ENCODE measurements around the gene CDK5RAP1.

CDK5RAP1 gene

GRCh38 chr20:33373735-33374605 lies 27.3 kb downstream of the CDK5RAP1 start:
- peak; percentile 96 for DNase-seq

DNA sequence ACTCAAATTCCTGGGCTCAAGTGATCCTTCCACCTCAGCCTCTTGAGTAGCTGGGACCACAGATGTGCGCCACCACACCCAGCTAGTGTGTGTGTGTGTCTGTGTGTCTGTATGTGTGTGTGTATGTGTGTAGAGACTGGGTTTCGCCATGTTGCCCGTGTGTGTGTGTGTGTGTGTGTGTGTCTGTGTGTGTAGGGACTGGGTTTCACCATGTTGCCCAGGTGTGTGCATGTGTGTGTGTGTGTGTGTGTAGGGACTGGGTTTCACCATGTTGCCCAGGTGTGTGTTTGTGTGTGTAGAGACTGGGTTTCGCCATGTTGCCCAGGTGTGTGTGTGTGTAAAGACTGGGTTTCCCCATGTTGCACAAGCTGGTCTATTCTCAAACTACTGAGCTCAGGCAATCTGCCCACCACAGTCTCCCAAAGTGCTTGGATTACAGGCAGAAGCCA lies 28.3 kb downstream of the CDK5RAP1 start:
- no peak for DNase-seq

DNA sequence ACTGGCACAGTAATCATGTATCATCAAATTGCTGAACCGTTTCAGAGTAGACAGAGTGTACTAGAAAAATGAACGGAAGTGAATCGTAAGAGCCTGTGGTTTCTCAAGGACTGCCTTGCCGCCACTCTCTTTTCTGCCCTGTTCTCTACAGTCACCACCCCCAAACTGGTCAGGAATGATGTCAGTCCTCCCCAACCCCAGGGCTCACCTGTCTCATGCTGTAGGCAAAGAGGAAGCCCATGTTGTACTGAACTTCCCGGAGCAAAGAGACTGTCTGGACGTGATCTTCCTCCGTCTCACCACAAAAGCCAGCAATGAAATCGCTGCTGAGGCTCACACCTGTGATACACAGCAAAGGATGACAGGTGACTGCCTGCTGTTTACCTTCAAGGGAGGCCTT lies 31.0 kb downstream of the CDK5RAP1 start:
- peak; percentile 93 for DNase-seq

DNA sequence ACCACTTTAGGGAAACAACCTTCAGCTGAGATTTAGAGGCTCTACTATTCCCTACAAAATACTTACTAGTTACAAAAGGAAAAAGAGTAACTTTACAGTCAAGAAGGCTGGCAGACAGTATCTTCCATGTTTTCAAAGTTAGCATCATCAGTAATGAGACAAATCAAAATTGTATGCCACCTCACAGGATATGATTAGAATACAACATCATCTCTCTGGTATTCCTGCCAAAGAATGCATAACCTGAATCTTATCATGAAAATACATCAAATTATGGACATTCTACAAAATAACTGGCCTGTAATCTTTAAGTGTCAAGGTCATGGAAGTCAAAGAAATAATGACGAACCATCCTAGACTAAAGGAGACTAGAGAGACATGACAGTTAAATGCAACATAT lies 38.4 kb downstream of the CDK5RAP1 start:
- DNase-seq = no peak

DNA sequence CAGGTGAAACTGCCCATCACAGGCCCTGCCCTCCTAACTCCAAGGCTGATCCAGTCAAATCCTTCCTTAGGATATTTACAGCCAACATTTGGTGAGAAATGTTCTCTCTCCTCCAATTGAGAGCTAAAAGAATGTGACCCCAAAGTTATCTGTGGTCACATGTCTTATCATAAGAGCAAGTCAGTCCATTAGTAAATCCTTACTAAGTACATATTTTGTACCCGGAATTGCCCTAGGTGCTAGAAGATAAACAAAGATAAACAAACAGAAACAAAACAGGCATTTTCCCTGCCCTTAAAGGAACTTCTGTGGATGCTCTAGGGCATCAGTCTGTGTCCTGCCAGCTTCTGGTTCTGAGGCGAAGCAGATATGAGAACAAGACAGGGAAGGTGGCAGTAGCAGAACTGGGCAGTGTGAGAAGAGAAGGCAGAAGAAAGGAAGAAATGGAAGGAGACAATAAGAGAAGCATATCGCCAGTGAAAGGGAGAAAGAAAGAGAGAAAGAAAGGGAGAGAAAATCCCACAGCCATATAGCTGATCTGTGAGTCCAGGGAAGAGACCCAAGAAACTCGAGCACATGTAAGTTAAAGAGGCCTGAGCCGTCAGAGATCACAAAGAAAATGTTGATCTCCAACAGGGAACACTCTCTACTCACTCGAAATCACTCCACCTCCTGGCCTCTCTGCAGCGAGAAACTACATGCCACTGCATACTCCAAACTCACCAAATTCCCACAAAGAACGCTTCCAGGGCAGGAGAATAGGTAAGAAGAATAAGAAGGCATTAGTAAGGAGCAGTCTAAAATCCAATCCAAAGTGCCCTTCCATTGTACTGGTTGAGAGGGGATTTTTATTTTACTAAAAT lies 41.7 kb downstream of the CDK5RAP1 start:
- no peak for DNase-seq

GRCh38 chr20:33353013-33353402 lies 48.3 kb downstream of the CDK5RAP1 start:
- no peak for DNase-seq

- DNase-seq = no peak
Observed at GRCh38 chr20:33352258-33353012, 48.9 kb downstream of the CDK5RAP1 start.

GRCh38 chr20:33351696-33352095 lies 49.6 kb downstream of the CDK5RAP1 start:
- no peak for DNase-seq

GRCh38 chr20:33349493-33349892 lies 51.8 kb downstream of the CDK5RAP1 start:
- no peak for DNase-seq

GRCh38 chr20:33348136-33348937 lies 53.0 kb downstream of the CDK5RAP1 start:
- no peak for DNase-seq

- peak; percentile 33 for DNase-seq
Observed at GRCh38 chr20:33345342-33345741, 56.0 kb downstream of the CDK5RAP1 start.

- DNase-seq = no peak
Observed at GRCh38 chr20:33343521-33343920, 57.8 kb downstream of the CDK5RAP1 start.

- DNase-seq = no peak
Observed at GRCh38 chr20:33339515-33340058, 61.7 kb downstream of the CDK5RAP1 start.

DNA sequence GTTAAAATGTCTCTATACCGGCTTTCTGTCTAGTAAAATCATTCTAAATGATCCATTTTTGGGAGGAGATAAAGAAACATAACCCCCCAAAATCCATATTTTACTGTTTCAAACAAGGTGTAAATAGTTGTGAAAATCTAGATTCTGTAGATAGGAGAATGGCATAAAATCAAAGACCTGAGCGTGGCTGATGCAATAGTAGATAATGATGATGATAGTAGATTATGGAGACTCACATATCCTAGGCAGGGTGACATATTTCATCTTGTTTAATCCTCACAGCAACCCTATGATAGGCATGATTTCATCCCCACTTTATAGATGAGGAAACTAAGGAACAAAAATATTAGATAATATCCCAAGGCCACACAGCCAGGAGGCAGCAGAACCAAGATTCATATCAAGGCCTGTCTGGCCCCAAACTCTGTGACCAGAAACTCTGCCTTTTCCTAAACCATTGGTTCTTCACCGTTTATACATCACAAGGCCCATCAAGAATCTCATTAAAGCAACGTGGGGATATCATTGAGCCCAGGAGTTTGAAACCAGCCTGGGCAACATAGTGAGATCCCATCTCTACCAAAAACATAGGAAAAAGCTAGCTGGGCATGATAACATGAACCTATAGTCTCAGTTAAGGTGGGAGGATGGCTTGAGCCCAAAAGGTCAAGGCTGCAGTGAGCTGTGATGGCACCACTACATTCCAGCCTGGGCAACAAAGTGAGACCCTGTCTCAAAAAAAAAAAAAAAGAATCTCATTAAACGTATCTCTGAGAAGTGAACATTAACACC lies 62.7 kb downstream of the CDK5RAP1 start:
- no peak for DNase-seq

- no peak for DNase-seq
Observed at GRCh38 chr20:33337531-33338165, 63.7 kb downstream of the CDK5RAP1 start.

- no peak for DNase-seq
Observed at GRCh38 chr20:33337119-33337518, 64.2 kb downstream of the CDK5RAP1 start.

- DNase-seq = no peak
Observed at GRCh38 chr20:33336375-33336774, 64.9 kb downstream of the CDK5RAP1 start.

DNA sequence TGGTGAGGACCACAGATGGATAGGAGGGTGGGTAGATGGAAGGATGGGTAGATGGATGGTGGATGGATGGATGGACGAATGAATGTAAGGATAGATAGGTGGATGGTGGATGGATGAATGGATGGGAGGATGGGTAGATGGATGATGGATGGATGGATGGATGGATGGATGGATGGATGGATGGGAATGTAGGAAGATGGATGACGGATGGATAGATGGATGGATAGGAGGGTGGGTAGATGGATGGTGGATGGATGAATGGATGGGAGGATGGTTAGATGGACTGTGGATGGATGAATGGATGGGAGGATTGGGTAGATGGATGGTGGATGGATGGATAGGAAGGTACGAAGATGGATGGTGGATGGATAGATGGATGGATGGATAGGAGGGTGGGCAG lies 67.2 kb downstream of the CDK5RAP1 start:
- no peak for DNase-seq

DNA sequence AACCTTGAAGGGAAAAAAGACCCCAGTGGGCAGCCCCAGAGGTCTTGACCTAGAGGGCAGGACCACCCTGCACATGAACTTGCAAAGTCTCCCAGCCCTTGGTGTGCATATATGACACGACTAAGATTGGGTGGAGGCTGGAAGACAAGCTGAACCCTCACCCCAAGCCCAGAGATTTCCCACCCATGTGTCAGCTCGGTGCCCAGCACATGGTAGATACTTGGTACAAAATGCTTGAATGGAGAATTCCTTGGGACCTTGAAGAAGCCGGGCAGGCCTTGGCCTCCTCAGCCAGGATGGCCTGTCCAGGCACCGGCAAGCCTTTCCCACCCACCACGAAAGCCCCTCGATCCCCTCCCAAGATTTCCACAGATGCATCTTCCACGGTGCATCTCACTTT lies 67.7 kb downstream of the CDK5RAP1 start:
- no peak for DNase-seq

GRCh38 chr20:33332905-33333456 lies 68.3 kb downstream of the CDK5RAP1 start:
- no peak for DNase-seq

All from NCI-H2029 treated with DMSO at 0.1 percent for 48 hours (cell line).